Mammary epithelial cell (primary cell): ENCODE results near the gene CHMP5.

ENCODE experiments used
- CTCF ChIP-seq, 2 donors: IDR thresholded peaks in 1 of 2; conservative IDR thresholded peaks in 1 of 2; 2 replicates each; pipeline ENCODE4 v1.5.1; 2011 to 2012; ENCODE audit warnings: inconsistent platforms in 2 of 2, low read length in 2 of 2, mild to moderate bottlenecking in 2 of 2, control low read depth in 1 of 2, low read depth in 1 of 2; ENCODE audit not compliant: insufficient read depth in 1 of 2; ENCODE audit errors: extremely low read depth in 1 of 2
- EZH2 ChIP-seq: IDR thresholded peaks from 2 replicates; pipeline ENCODE4 v1.6.1; 2012; ENCODE audit warnings: low read length, inconsistent platforms, borderline replicate concordance

DNA sequence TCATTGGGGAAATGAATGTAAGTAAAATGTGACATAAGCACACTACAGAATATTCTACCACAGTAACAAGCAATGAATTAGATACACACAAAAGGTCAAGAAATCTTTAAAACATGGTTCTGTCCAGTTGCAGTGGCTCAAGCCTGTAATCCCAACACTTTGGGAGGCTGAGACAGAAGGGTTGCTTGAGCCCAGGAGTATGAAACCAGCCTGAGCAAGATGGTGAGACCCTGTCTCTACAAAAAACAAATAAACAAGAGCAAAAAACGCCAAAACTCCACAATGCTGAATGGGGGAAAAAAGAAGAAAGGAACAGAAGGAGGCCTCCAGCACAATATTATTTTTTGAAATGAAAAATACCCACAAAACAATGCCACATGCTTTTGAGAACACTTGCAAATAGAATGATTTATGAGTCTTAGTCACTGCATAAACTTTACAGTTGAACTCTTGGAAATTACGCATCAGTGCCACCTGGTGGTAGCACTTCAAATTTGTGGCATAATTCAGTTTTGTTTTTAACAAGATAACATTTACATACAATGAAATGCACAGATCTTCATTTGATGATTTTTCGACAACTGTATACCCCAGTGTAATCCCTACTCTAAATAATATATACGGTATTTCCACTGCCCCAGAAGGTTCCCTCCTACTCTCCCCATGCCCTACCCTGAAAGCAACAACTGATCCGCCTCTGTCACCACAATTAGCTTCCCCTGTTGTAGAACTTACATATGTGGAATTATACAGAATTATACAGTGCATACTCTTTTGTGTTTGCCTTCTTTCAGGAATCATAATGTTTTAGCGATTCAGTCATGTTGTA lies 39.3 kb upstream of the CHMP5 start:
- TF ChIP-seq CTCF (conservative IDR thresholded peaks at IDR 0.05 in 1 of 2, IDR thresholded peaks at IDR 0.05 in 1 of 2; ENCODE audit: extremely low read depth in 1 of 2, insufficient read depth in 1 of 2, low read depth in 1 of 2, low read length in 2 of 2) (peak; percentile 60 to 61), EZH2 (no peak)
